IMR-90 (cell line): Measurements from ENCODE around the gene CRISPLD2.
A peak's percentile ranks its signal among the peaks of the same experiment; 100 is the strongest.

Source experiments
- BHLHE40 ChIP-seq: fragments of 150-350 bp; IDR thresholded peaks from 2 replicates; pipeline ENCODE4 v1.6.1; 2016; ENCODE audit warnings: mild to moderate bottlenecking, low read depth, low read length
- CHD1 ChIP-seq: IDR thresholded peaks from 2 replicates; pipeline ENCODE4 v1.6.1; 2012; ENCODE audit warnings: low read depth, low read length, improper control_type of control experiment
- CTCF ChIP-seq: conservative IDR thresholded peaks from 2 replicates; pipeline ENCODE4 v1.5.1; 2012; ENCODE audit warnings: mild to moderate bottlenecking, low read depth, low read length, improper control_type of control experiment
- ELK1 ChIP-seq: fragments of 150-350 bp; IDR thresholded peaks from 2 replicates; pipeline ENCODE4 v1.6.1; 2016; ENCODE audit warnings: low read depth, mild to moderate bottlenecking, low read length, moderate library complexity, borderline replicate concordance
- FOS ChIP-seq: fragments of 150-350 bp; IDR thresholded peaks from 2 replicates; pipeline ENCODE4 v1.6.1; 2016; ENCODE audit warnings: low read depth, low read length
- MAFK ChIP-seq: IDR thresholded peaks from 2 replicates; pipeline ENCODE4 v1.6.1; 2012; ENCODE audit warnings: low read depth, low read length, improper control_type of control experiment
- MXI1 ChIP-seq: IDR thresholded peaks from 2 replicates; pipeline ENCODE4 v1.6.1; 2012; ENCODE audit warnings: low read depth, mild to moderate bottlenecking, low read length, moderate library complexity, borderline replicate concordance
- NFE2L2 ChIP-seq: fragments of 150-350 bp; IDR thresholded peaks from 2 replicates; pipeline ENCODE4 v1.6.1; 2016; ENCODE audit warnings: low read depth, mild to moderate bottlenecking, low read length
- POLR2A ChIP-seq: IDR thresholded peaks from 2 replicates; pipeline ENCODE4 v1.6.1; 2012; ENCODE audit warnings: mild to moderate bottlenecking, low read depth, low read length
- RAD21 ChIP-seq: IDR thresholded peaks from 2 replicates; pipeline ENCODE4 v1.6.1; 2012; ENCODE audit warnings: low read length, improper control_type of control experiment
- RCOR1 ChIP-seq: IDR thresholded peaks from 2 replicates; pipeline ENCODE4 v1.6.1; 2012; ENCODE audit warnings: mild to moderate bottlenecking, low read length, improper control_type of control experiment; ENCODE audit not compliant: insufficient replicate concordance
- SMC3 ChIP-seq: fragments of 150-350 bp; IDR thresholded peaks from 2 replicates; pipeline ENCODE4 v1.6.1; 2016; ENCODE audit warnings: low read depth, mild to moderate bottlenecking, antibody characterized with exemption, low read length, moderate library complexity
- USF2 ChIP-seq: fragments of 150-350 bp; IDR thresholded peaks from 2 replicates; pipeline ENCODE4 v1.6.1; 2017; ENCODE audit warnings: mild to moderate bottlenecking, antibody characterized with exemption, low read length, low read depth

GRCh38 chr16:84825896-84826557, 6.2 kb downstream of the CRISPLD2 start:
- TF ChIP-seq FOS (peak; percentile 21; the same call in 1 of the 2 replicates), CTCF (no peak), USF2 (no peak), POLR2A (no peak), CHD1 (no peak), NFE2L2 (no peak), BHLHE40 (peak; percentile 71; the same call in 1 of the 2 replicates), RAD21 (no peak), SMC3 (no peak), MAFK (no peak), MXI1 (no peak), ELK1 (no peak), RCOR1 (no peak)
